Peyer's patch (tissue), 4 donors: ENCODE measurements around the gene BPGM. TPM values are rescaled to one million over a fixed set of nuclear protein-coding genes. Genes with fewer than 3 reads are reported as not detected.

Experiments
- DNase-seq, 3 donors: peaks; one replicate each; pipeline ENCODE4 v3.0.0-alpha.2; 2017 to 2019
- H3K27ac ChIP-seq, 4 donors: fragments of 200-600 bp; sonication (generic); one replicate each; pipeline ENCODE4 v1.5.1; 2016 to 2019
- H3K27me3 ChIP-seq, 2 donors: fragments of 200-600 bp; sonication (generic); one replicate each; pipeline ENCODE4 v1.5.1; 2019
- H3K36me3 ChIP-seq, 3 donors: fragments of 200-600 bp; sonication (generic); one replicate each; pipeline ENCODE4 v1.5.1; 2016 to 2019
- H3K4me1 ChIP-seq, 4 donors: fragments of 200-600 bp; sonication (generic); one replicate each; pipeline ENCODE4 v1.5.1; 2016 to 2019
- H3K4me3 ChIP-seq, 4 donors: fragments of 200-600 bp; sonication (generic); 1 replicate in 3 of 4; 2 replicates in 1 of 4; pipeline ENCODE4 v1.5.1; 2016 to 2019; ENCODE audit warnings: mild to moderate bottlenecking in 1 of 4
- H3K9me3 ChIP-seq, 4 donors: fragments of 200-600 bp; sonication (generic); one replicate each; pipeline ENCODE4 v1.5.1; 2016 to 2019; ENCODE audit warnings: mild to moderate bottlenecking in 1 of 4
- CTCF ChIP-seq, 6 experiments: fragments of 450-650 bp in 4 of 6; fragments of 200-600 bp in 2 of 6; sonication (generic) in 1 of 6; IDR thresholded peaks; one replicate each; pipeline ENCODE4 v1.5.1; 2017 to 2019; ENCODE audit warnings: antibody characterized with exemption in 6 of 6, mild to moderate bottlenecking in 3 of 6, moderate library complexity in 1 of 6
- POLR2A ChIP-seq, 2 donors: fragments of 450-650 bp; IDR thresholded peaks; one replicate each; pipeline ENCODE4 v1.5.1; 2017; ENCODE audit warnings: antibody characterized with exemption in 2 of 2, mild to moderate bottlenecking in 2 of 2, moderate library complexity in 2 of 2
- total RNA-seq, 4 donors: library from RNA; depleted of rRNA; stranded (reverse); fragments of >200 nt; gene quantifications; one replicate each; pipeline ENCODE4 v1.1.0, GENCODE V29; 2016

Gene BPGM
- 1 to 10 TPM; 5.3 to 9.2 (median 6.6) TPM for total RNA-seq

- Histone ChIP-seq H3K27ac (peak within 1 kb of the TSS; percentile 69 to 85 (median 80)), H3K27me3 (no peaks in the 10 kb centered on the region), H3K4me3 (peak within 1 kb of the TSS; percentile 55 to 77 (median 63)), H3K9me3 (no peaks in the 10 kb centered on the region), H3K4me1 (peaks cover 0 to 14% (median 2%) of the 10 kb centered on the region in 4 donors), H3K36me3 (no peaks in the 10 kb centered on the region)
- TF ChIP-seq CTCF (IDR thresholded peaks at IDR 0.05), result no peak
- TF ChIP-seq POLR2A (IDR thresholded peaks at IDR 0.05), result peak; percentile 95 to 100
- peak; percentile 95 to 99 (median 96) for DNase-seq
Observed at GRCh38 chr7:134646425-134647305, at the start of gene BPGM. Gene BPGM (plus strand): TSS chr7:134646853. CDS start chr7:134661508, 14,655 bp downstream.

GRCh38 chr7:134599371-134599770 is 47.3 kb upstream of the BPGM start:
- H3K27ac ChIP-seq, result no peak overlapping the region
- H3K4me3 ChIP-seq, result no peak overlapping the region
- TF ChIP-seq POLR2A (IDR thresholded peaks at IDR 0.05) (no peak), CTCF (IDR thresholded peaks at IDR 0.05) (no peak)
- H3K9me3 ChIP-seq, result no peaks in the 10 kb centered on the region
- DNase-seq, result no peak
- no peaks in the 10 kb centered on the region for H3K4me1 ChIP-seq
- H3K36me3 ChIP-seq, result no peaks in the 10 kb centered on the region
- H3K27me3 ChIP-seq, result no peaks in the 10 kb centered on the region

- no peak overlapping the region for H3K27ac ChIP-seq
- H3K4me1 ChIP-seq, result no peaks in the 10 kb centered on the region
- no peak for TF ChIP-seq CTCF (IDR thresholded peaks at IDR 0.05)
- no peak for TF ChIP-seq POLR2A (IDR thresholded peaks at IDR 0.05)
- no peak overlapping the region for H3K4me3 ChIP-seq
- no peaks in the 10 kb centered on the region for H3K36me3 ChIP-seq
- no peaks in the 10 kb centered on the region for H3K9me3 ChIP-seq
- no peaks in the 10 kb centered on the region for H3K27me3 ChIP-seq
- DNase-seq, result no peak
Observed at GRCh38 chr7:134601459-134601858, 45.2 kb upstream of the BPGM start.

- no peak for TF ChIP-seq POLR2A (IDR thresholded peaks at IDR 0.05)
- TF ChIP-seq CTCF (IDR thresholded peaks at IDR 0.05), result no peak
- peak overlapping the region in 2 of 4 donors; percentile 2 to 54 for H3K27ac ChIP-seq
Observed at GRCh38 chr7:134602881-134603451, 43.7 kb upstream of the BPGM start.

GRCh38 chr7:134605978-134606923 is 40.4 kb upstream of the BPGM start:
- DNase-seq, result peak; percentile 51 to 85 (median 56)
- Histone ChIP-seq H3K4me3 (no peak overlapping the region), H3K27me3 (no peaks in the 10 kb centered on the region), H3K9me3 (no peaks in the 10 kb centered on the region), H3K36me3 (no peaks in the 10 kb centered on the region), H3K4me1 (no peaks in the 10 kb centered on the region), H3K27ac (no peak overlapping the region)
- peak; percentile 40 to 92 (median 82) for TF ChIP-seq CTCF (IDR thresholded peaks at IDR 0.05)
- no peak for TF ChIP-seq POLR2A (IDR thresholded peaks at IDR 0.05)

More at GRCh38 chr7:134602881-134603451, 43.7 kb upstream of the BPGM start:
- Histone ChIP-seq H3K36me3 (no peaks in the 10 kb centered on the region), H3K27me3 (no peaks in the 10 kb centered on the region), H3K4me3 (peak overlapping the region in 2 of 4 donors; percentile 10 to 23), H3K4me1 (no peaks in the 10 kb centered on the region), H3K9me3 (no peaks in the 10 kb centered on the region)
- peak in 1 of 3 donors; percentile 50 for DNase-seq
